Measurements from ENCODE around the gene TMEM223. TPM values are rescaled to one million over a fixed set of nuclear protein-coding genes. Genes with fewer than 3 reads are reported as not detected.
A peak's percentile ranks its signal among the peaks of the same experiment; 100 is the strongest.
"Not testable (repeated sequence)": the region's sequence is repeated elsewhere in the genome, so short reads cannot be mapped to it uniquely, and the experiment has no call there.

TMEM223 gene
- total RNA-seq, 4 donors from 2014 or later: 1.0 to 28.0 (median 10.0) TPM

DNA sequence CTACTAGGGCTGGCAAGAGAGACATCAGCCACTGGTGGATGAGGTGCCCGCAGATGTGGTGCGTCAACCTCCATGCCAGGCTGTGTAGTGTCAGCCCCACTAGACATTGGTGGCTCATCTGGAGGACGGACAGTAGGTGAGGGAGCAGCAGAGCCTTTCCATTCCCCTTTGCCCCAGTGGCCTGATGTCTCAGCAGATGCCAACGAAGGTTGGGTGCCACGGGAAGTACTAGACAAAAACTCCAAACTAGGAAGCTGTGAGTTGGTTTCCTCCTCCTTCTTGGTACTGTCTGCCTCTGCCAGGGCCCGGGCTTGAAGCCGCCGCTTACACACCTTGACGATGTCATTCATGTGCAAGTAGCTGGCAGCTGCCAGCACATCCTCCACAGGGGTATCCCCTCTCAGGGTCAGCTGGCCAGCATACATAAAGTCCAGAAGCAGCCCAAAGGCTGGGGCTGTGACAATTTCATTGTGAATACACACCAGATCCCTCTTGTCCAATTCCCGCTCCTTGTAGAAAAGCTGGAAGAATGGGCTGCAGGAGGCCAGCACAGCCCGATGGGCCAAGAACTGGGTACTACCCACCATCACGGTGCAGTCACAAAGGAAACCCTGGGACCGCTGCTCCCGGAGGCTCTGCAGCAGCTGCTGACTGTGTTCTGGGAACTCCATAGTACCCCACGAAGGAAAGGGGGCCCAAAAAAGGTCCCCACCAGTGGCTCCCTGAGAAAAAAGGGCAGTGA, 38.6 kb downstream of the TMEM223 start:
- DNase-seq: no peak
- peak overlapping the region; percentile 69 to 83 for H3K4me3 ChIP-seq
- intact Hi-C loops (cut with DNase I; ENCODE audit: low total_unique reads): no loop called here
- peaks cover 0 to 5% of the 10 kb centered on the region in 2 donors for H3K4me1 ChIP-seq
- no peaks in the 10 kb centered on the region for H3K27me3 ChIP-seq
- peak overlapping the region; percentile 91 to 92 for H3K27ac ChIP-seq
- no peaks in the 10 kb centered on the region for H3K9me3 ChIP-seq
- no peaks in the 10 kb centered on the region for H3K36me3 ChIP-seq
- TF ChIP-seq, protein P1, sequence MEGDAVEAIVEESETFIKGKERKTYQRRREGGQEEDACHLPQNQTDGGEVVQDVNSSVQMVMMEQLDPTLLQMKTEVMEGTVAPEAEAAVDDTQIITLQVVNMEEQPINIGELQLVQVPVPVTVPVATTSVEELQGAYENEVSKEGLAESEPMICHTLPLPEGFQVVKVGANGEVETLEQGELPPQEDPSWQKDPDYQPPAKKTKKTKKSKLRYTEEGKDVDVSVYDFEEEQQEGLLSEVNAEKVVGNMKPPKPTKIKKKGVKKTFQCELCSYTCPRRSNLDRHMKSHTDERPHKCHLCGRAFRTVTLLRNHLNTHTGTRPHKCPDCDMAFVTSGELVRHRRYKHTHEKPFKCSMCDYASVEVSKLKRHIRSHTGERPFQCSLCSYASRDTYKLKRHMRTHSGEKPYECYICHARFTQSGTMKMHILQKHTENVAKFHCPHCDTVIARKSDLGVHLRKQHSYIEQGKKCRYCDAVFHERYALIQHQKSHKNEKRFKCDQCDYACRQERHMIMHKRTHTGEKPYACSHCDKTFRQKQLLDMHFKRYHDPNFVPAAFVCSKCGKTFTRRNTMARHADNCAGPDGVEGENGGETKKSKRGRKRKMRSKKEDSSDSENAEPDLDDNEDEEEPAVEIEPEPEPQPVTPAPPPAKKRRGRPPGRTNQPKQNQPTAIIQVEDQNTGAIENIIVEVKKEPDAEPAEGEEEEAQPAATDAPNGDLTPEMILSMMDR (IDR thresholded peaks at IDR 0.05): no peak
- TF ChIP-seq POLR2A (IDR thresholded peaks at IDR 0.05): no peak

DNA sequence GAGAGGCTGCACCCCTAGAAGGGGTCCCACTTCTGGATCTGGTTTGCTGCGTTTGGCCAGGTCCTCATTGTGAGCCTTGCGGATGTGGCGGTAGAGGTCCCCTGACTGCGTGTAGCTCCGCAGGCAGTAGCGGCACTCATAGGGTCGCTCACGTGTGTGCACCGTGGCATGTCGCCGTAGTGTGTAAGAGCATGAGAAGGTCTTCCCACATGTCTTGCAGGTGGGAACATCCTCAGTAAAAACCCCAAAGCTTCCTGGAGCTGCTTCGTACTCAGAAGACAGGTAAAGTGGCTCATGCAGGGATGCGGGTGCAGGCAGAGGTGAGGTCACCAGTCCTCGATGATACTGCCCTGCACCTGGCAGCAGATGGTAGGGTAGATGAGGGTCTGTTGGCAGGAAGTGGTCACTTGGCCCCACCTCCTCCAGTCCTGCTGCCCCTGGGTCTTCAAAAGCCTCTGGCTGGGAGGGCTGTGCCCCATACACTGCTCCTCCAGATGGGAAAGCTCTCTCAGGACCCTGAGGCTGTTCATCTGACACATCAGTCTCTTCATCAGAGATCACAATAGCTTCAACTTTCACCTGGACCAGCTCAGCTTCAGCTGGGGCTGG, 39.5 kb downstream of the TMEM223 start:
- no peaks in the 10 kb centered on the region for H3K36me3 ChIP-seq
- no peak overlapping the region for H3K4me3 ChIP-seq
- peaks cover 0 to 5% of the 10 kb centered on the region in 2 donors for H3K4me1 ChIP-seq
- H3K9me3 ChIP-seq: no peaks in the 10 kb centered on the region
- no peak for DNase-seq
- TF ChIP-seq, protein P1 (IDR thresholded peaks at IDR 0.05): no peak
- no peak for TF ChIP-seq POLR2A (IDR thresholded peaks at IDR 0.05)
- intact Hi-C loops (cut with DNase I; ENCODE audit: low total_unique reads): no loop called here
- H3K27me3 ChIP-seq: no peaks in the 10 kb centered on the region
- H3K27ac ChIP-seq: no peak overlapping the region

DNA sequence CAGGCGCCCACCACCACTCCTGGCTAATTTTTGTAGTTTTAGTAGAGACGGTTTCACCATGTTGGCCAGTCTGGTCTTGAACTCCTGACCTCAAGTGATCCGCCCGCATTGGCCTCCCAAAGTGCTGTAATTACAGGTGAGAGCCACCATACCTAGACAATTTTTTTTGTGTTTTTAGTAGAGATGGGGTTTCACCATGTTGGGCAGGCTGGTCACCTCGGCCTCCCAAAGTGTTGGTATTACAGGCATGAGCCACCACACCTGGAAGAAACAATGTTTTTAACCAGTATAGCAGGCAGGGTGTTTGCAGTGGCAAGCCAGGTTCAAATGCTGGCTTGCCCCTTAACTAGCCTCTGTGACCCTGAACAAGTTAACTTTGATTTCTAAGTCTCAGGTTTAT, 41.9 kb downstream of the TMEM223 start:
- H3K36me3 ChIP-seq; H3K27me3 ChIP-seq; H3K4me1 ChIP-seq; DNase-seq; intact Hi-C loops (cut with DNase I; ENCODE audit: low total_unique reads); H3K4me3 ChIP-seq; H3K9me3 ChIP-seq; H3K27ac ChIP-seq: not testable (repeated sequence)

DNA sequence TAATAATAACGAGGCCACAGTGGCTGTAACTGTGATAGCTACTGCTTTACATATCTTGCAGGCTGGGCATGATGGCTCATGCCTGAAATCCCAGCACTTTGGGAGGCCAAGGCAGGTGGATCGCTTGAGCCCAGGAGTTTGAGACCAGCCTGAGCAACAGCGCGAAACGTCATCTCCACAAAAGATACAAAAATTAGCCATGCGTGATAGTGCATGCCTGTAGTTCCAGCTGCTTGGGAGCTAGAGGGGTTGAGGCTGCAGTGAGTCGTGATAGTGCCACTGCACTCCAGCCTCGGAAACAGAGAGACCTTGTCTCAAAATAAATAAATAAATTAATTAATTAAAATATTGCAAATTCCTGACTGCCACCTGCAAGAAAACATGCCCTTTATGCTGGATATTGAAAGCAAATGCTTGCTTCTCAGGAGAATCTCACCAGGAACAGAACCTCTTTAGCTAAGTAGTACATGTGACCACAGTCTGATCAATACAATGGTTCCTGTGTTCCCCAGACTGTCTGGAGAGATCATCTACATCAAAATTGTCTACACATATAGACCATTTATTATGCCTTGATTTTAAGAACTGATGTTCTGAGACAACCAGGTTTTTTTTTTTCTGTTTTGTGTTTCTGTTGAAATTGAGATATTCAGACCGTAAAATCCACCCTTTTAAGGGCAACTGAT, 44.2 kb downstream of the TMEM223 start:
- no peak for DNase-seq
- intact Hi-C loops (cut with DNase I; ENCODE audit: low total_unique reads): no loop called here
- Histone ChIP-seq H3K27me3 (no peaks in the 10 kb centered on the region), H3K36me3 (no peaks in the 10 kb centered on the region), H3K9me3 (no peaks in the 10 kb centered on the region), H3K4me3 (no peak overlapping the region), H3K4me1 (no peaks in the 10 kb centered on the region), H3K27ac (no peak overlapping the region)
- TF ChIP-seq, protein P1 (IDR thresholded peaks at IDR 0.05): no peak

Small RNA genes lying within 50 kb of the gene (microRNA-seq; reads per million reads assigned to microRNA genes)
- gene MIR6514 (ENCODE audit: borderline microRNAs expressed, borderline replicate concordance) (not detected), gene MIR6748 (ENCODE audit: borderline microRNAs expressed, borderline replicate concordance) (not detected)

Small RNA genes lying within 50 kb of the gene (small RNA-seq; reads per million reads assigned to genes)
- gene MIR6514 (not detected), gene RNU6-118P (not detected)

Other genes with a start within 250 kb of the TMEM223 start
- gene AHNAK, start 245.2 kb downstream of the TMEM223 start, total RNA-seq: 1,000 to 10,000 TPM in 1 of 4 donors, 100 to 1,000 TPM in 3; 452 to 1,353 (median 779) TPM
- 1,000 to 10,000 TPM; 1,301 to 1,426 (median 1,363) TPM for gene EEF1G, start 218.1 kb downstream of the TMEM223 start, total RNA-seq
- gene TUT1, start 200.5 kb downstream of the TMEM223 start, total RNA-seq: 10 to 100 TPM in 1 of 4 donors, 1 to 10 TPM in 3; 7.1 to 19.3 (median 8.6) TPM
- gene MTA2, start 190.1 kb downstream of the TMEM223 start, total RNA-seq: 100 to 1,000 TPM in 2 of 4 donors, 10 to 100 TPM in 2; 37.9 to 120 (median 78.2) TPM
- 100 to 1,000 TPM in 1 of 4 donors, 10 to 100 TPM in 3; 17.9 to 126 (median 36.8) TPM for gene EML3, start 179.2 kb downstream of the TMEM223 start, total RNA-seq
- gene ROM1, start 178.7 kb downstream of the TMEM223 start, total RNA-seq: 10 to 100 TPM in 1 of 4 donors, 1 to 10 TPM in 1, under 1 TPM in 1, not detected in 1; 0.77 to 11.9 (median 5.3) TPM
- 10 to 100 TPM; 17.7 to 50.4 (median 23.1) TPM for gene B3GAT3, start 170.0 kb downstream of the TMEM223 start, total RNA-seq
- gene GANAB, start 145.4 kb downstream of the TMEM223 start, total RNA-seq: 100 to 1,000 TPM in 3 of 4 donors, 10 to 100 TPM in 1; 56.9 to 513 (median 270) TPM
- gene INTS5, start 138.7 kb downstream of the TMEM223 start, total RNA-seq: 10 to 100 TPM in 3 of 4 donors, 1 to 10 TPM in 1; 4.9 to 27.4 (median 18.8) TPM
- 10 to 100 TPM in 3 of 4 donors, 1 to 10 TPM in 1; 4.6 to 35.7 (median 19.5) TPM for gene C11orf98, start 126.8 kb downstream of the TMEM223 start, total RNA-seq
- gene CSKMT, start 126.7 kb downstream of the TMEM223 start, total RNA-seq: 10 to 100 TPM in 2 of 4 donors, 1 to 10 TPM in 1, not detected in 1; 7.7 to 25.9 (median 12.6) TPM
- gene UQCC3, start 120.3 kb downstream of the TMEM223 start, total RNA-seq: 1 to 10 TPM in 3 of 4 donors, under 1 TPM in 1; 0.51 to 6.6 (median 3.4) TPM
- gene LBHD1, start 119.7 kb downstream of the TMEM223 start, total RNA-seq: 10 to 100 TPM in 1 of 4 donors, 1 to 10 TPM in 2, not detected in 1; 3.5 to 18.2 (median 6.9) TPM
- 100 to 1,000 TPM in 2 of 4 donors, 10 to 100 TPM in 2; 55.4 to 276 (median 102) TPM for gene UBXN1, start 112.9 kb downstream of the TMEM223 start, total RNA-seq
- gene LRRN4CL, start 102.5 kb downstream of the TMEM223 start, total RNA-seq: 10 to 100 TPM; 36.2 to 50.6 (median 41.4) TPM
- 10 to 100 TPM; 24.1 to 46.7 (median 34.4) TPM for gene BSCL2, start 84.6 kb downstream of the TMEM223 start, total RNA-seq
- gene GNG3, start 84.3 kb downstream of the TMEM223 start, total RNA-seq: under 1 TPM in 1 of 4 donors, not detected in 3; 0.52 TPM
- gene HNRNPUL2, start 64.5 kb downstream of the TMEM223 start, total RNA-seq: 10 to 100 TPM; 17.7 to 58.3 (median 21.3) TPM
- gene TTC9C, start 63.5 kb downstream of the TMEM223 start, total RNA-seq: 10 to 100 TPM in 2 of 4 donors, 1 to 10 TPM in 2; 1.3 to 32.4 (median 16.3) TPM
- gene ZBTB3, start 37.8 kb downstream of the TMEM223 start, total RNA-seq: 10 to 100 TPM in 3 of 4 donors, under 1 TPM in 1; 0.59 to 28.9 (median 18.3) TPM
- 10 to 100 TPM; 55.0 to 97.6 (median 76.0) TPM for gene POLR2G, start 30.4 kb downstream of the TMEM223 start, total RNA-seq
- gene TAF6L, start 20.6 kb downstream of the TMEM223 start, total RNA-seq: 10 to 100 TPM in 3 of 4 donors, 1 to 10 TPM in 1; 6.8 to 34.3 (median 24.1) TPM
- 10 to 100 TPM; 22.3 to 83.8 (median 34.2) TPM for gene TMEM179B, start 4.6 kb downstream of the TMEM223 start, total RNA-seq
- 10 to 100 TPM; 41.0 to 96.2 (median 50.2) TPM for gene NXF1, start 13.4 kb upstream of the TMEM223 start, total RNA-seq
- 10 to 100 TPM; 36.5 to 73.5 (median 55.2) TPM for gene STX5, start 40.0 kb upstream of the TMEM223 start, total RNA-seq
- not detected for gene TEX54, start 40.8 kb upstream of the TMEM223 start, total RNA-seq
- 10 to 100 TPM in 3 of 4 donors, 1 to 10 TPM in 1; 10.0 to 66.0 (median 35.0) TPM for gene WDR74, start 47.6 kb upstream of the TMEM223 start, total RNA-seq
- 100 to 1,000 TPM in 2 of 4 donors, 10 to 100 TPM in 2; 69.8 to 206 (median 98.4) TPM for gene SLC3A2, start 88.9 kb upstream of the TMEM223 start, total RNA-seq
- 1 to 10 TPM in 1 of 4 donors, not detected in 3; 1.3 TPM for gene CHRM1, start 129.4 kb upstream of the TMEM223 start, total RNA-seq
- gene SLC22A6, start 193.0 kb upstream of the TMEM223 start, total RNA-seq: not detected
- not detected for gene SLC22A8, start 223.8 kb upstream of the TMEM223 start, total RNA-seq

Measured in uterus (tissue), 4 donors.